IMR-90 (cell line): ENCODE measurements around the gene ZC3H7B. TPM values are rescaled to one million over a fixed set of nuclear protein-coding genes. Genes with fewer than 3 reads are reported as not detected.

ENCODE experiments used
- ATAC-seq: fragments of 200-7000 bp; cut with Tn5 transposase; 2 replicates; pipeline ENCODE4 v1.9.1; 2020; ENCODE audit warnings: low read depth, mild to moderate bottlenecking, moderate library complexity
- BruUV-seq: library from RNA; stranded (reverse); fragments of 400-500 nt; replicated peaks from 2 replicates; lab custom pipeline; 2021; lab: Mats Ljungman, UMichigan
- CTCF ChIA-PET: fragments of 300-600 bp; formaldehyde crosslinking; extraction: SDS; loops from one replicate; lab custom pipeline; 2021; ENCODE audit warnings: antibody characterized with exemption; lab: Yijun Ruan, JAX
- POLR2A ChIA-PET: fragments of 300-600 bp; sonication (Branson Sonifier 250); formaldehyde crosslinking; loops from one replicate; lab custom pipeline; 2022; ENCODE audit warnings: antibody characterized with exemption; ENCODE audit not compliant: unreplicated experiment; lab: Charles Lee
- DNase-seq: peaks from one replicate; pipeline ENCODE4 v3.0.0; 2013
- H2AFZ ChIP-seq: replicated peaks from 2 replicates; pipeline ENCODE3; 2013; ENCODE audit warnings: low read length, mild to moderate bottlenecking; ENCODE audit not compliant: poor library complexity
- H2AK5ac ChIP-seq: 2 replicates; pipeline ENCODE4 v1.6.1; 2013; ENCODE audit warnings: low read depth, low read length, inconsistent platforms
- H2AK9ac ChIP-seq: replicated peaks from 2 replicates; pipeline ENCODE3; 2013; ENCODE audit warnings: mild to moderate bottlenecking, low read depth, low read length, moderate library complexity; ENCODE audit not compliant: poor library complexity
- H2BK120ac ChIP-seq: 2 replicates; pipeline ENCODE4 v1.6.1; 2013; ENCODE audit warnings: low read depth, low read length, inconsistent platforms
- H2BK15ac ChIP-seq: 3 replicates; pipeline ENCODE4 v1.6.1; 2013; ENCODE audit warnings: low read depth, low read length, inconsistent platforms
- H2BK20ac ChIP-seq: 2 replicates; pipeline ENCODE4 v1.6.1; 2013; ENCODE audit warnings: low read depth, mild to moderate bottlenecking, inconsistent platforms, low read length, moderate library complexity
- H2BK5ac ChIP-seq: 2 replicates; pipeline ENCODE4 v1.6.1; 2013; ENCODE audit warnings: mild to moderate bottlenecking, low read depth, low read length, inconsistent platforms; ENCODE audit not compliant: poor library complexity, severe bottlenecking
- H3K14ac ChIP-seq: replicated peaks from 2 replicates; pipeline ENCODE4 v1.6.1; 2013; ENCODE audit warnings: low read depth, low read length, inconsistent platforms
- H3K18ac ChIP-seq: 2 replicates; pipeline ENCODE4 v1.6.1; 2013; ENCODE audit warnings: low read depth, low read length, control low read depth
- H3K23ac ChIP-seq: 2 replicates; pipeline ENCODE4 v1.6.1; 2013; ENCODE audit warnings: low read depth, low read length, inconsistent platforms
- H3K27ac ChIP-seq: 2 replicates; pipeline ENCODE4 v1.5.1; 2013; ENCODE audit warnings: mild to moderate bottlenecking, control low read depth, low read length; ENCODE audit not compliant: insufficient read depth
- H3K27me3 ChIP-seq: 2 replicates; pipeline ENCODE4 v1.6.1; 2013; ENCODE audit warnings: low read length; ENCODE audit not compliant: control insufficient read depth, insufficient read depth
- H3K36me3 ChIP-seq: 2 replicates; pipeline ENCODE4 v1.6.1; 2013; ENCODE audit warnings: low read length, mixed read lengths; ENCODE audit not compliant: control insufficient read depth, insufficient read depth
- H3K4ac ChIP-seq: 2 replicates; pipeline ENCODE4 v1.6.1; 2013; ENCODE audit warnings: low read depth, low read length, inconsistent platforms
- H3K4me1 ChIP-seq: 2 replicates; pipeline ENCODE4 v1.6.1; 2013; ENCODE audit warnings: low read length, mixed read lengths; ENCODE audit not compliant: control insufficient read depth, insufficient read depth
- H3K4me2 ChIP-seq: 2 replicates; pipeline ENCODE4 v1.6.1; 2013; ENCODE audit warnings: low read depth, mild to moderate bottlenecking, control low read depth, low read length, moderate library complexity
- H3K4me3 ChIP-seq: 2 replicates; pipeline ENCODE4 v1.5.1; 2013; ENCODE audit warnings: low read depth, mild to moderate bottlenecking, control low read depth, low read length, moderate library complexity; ENCODE audit not compliant: insufficient read depth
- H3K56ac ChIP-seq: 2 replicates; pipeline ENCODE4 v1.6.1; 2013; ENCODE audit warnings: low read length, inconsistent platforms; ENCODE audit not compliant: insufficient read depth; ENCODE audit errors: extremely low read depth
- H3K79me1 ChIP-seq, 2 experiments: 2 replicates each; pipeline ENCODE4 v1.6.1; 2013; ENCODE audit warnings: low read length in 2 of 2, inconsistent platforms in 1 of 2, low read depth in 1 of 2
- H3K9ac ChIP-seq: 2 replicates; pipeline ENCODE4 v1.6.1; 2013; ENCODE audit warnings: low read depth, low read length, control low read depth
- H3K9me1 ChIP-seq: 2 replicates; pipeline ENCODE4 v1.6.1; 2013; ENCODE audit warnings: low read length, inconsistent platforms; ENCODE audit not compliant: insufficient read depth
- H3K9me3 ChIP-seq: 2 replicates; pipeline ENCODE4 v1.6.1; 2013; ENCODE audit warnings: low read length; ENCODE audit not compliant: control insufficient read depth, insufficient read depth
- H4K20me1 ChIP-seq: 2 replicates; pipeline ENCODE4 v1.6.1; 2013; ENCODE audit warnings: low read length, inconsistent platforms; ENCODE audit not compliant: insufficient read depth
- H4K5ac ChIP-seq: 2 replicates; pipeline ENCODE4 v1.6.1; 2013; ENCODE audit warnings: mild to moderate bottlenecking, low read depth, low read length, control low read depth
- H4K8ac ChIP-seq, 2 experiments: 2 replicates each; pipeline ENCODE4 v1.6.1; 2013; ENCODE audit warnings: low read depth in 2 of 2, low read length in 2 of 2, control low read depth in 1 of 2, inconsistent platforms in 1 of 2
- H4K91ac ChIP-seq: 2 replicates; pipeline ENCODE4 v1.6.1; 2013; ENCODE audit warnings: low read depth, low read length, inconsistent platforms; ENCODE audit not compliant: insufficient read depth
- CEBPB ChIP-seq: IDR thresholded peaks from 2 replicates; pipeline ENCODE4 v1.6.1; 2012; ENCODE audit warnings: low read depth, low read length, improper control_type of control experiment
- POLR2A ChIP-seq: IDR thresholded peaks from 2 replicates; pipeline ENCODE4 v1.6.1; 2012; ENCODE audit warnings: mild to moderate bottlenecking, low read depth, low read length
- RCOR1 ChIP-seq: IDR thresholded peaks from 2 replicates; pipeline ENCODE4 v1.6.1; 2012; ENCODE audit warnings: mild to moderate bottlenecking, low read length, improper control_type of control experiment; ENCODE audit not compliant: insufficient replicate concordance
- WGBS, 2 experiments: methylation state at CpG; one replicate each; pipeline versions ENCODE4 v1.1.5 to v1.1.7; 2013; ENCODE audit warnings: missing lambda C conversion rate in 2 of 2; ENCODE audit not compliant: insufficient read length in 1 of 2; ENCODE audit errors: extremely low coverage in 2 of 2; 5-methylcytosine and 5-hydroxymethylcytosine counted together
- dilution Hi-C: fragments of 300-500 bp; cut with HindIII; formaldehyde crosslinking; loops from one replicate; pipeline ENCODE4 v1.14.3; 2018; ENCODE audit warnings: low sequenced_read_pairs; ENCODE audit not compliant: unreplicated experiment
- in situ Hi-C: fragments of 300-500 bp; cut with MboI; formaldehyde crosslinking; loops from 3 replicates; pipeline ENCODE4 v1.14.3; 2019; ENCODE audit warnings: low sequenced_read_pairs, inconsistent platforms, mixed read lengths
- intact Hi-C: fragments of 100-400 bp; cut with micrococcal nuclease; formaldehyde crosslinking; loops from 2 replicates; pipeline ENCODE4 v1.10.0; 2022
- polyA plus RNA-seq, 3 experiments: library from polyadenylated mRNA; depleted of rRNA; stranded (reverse); fragments of >200 nt; gene quantifications; 2 replicates each; pipeline ENCODE4 v1.2.3, GENCODE V29; 2012; ENCODE audit warnings: low replicate concordance in 1 of 3
- total RNA-seq: library from RNA; depleted of rRNA; stranded (reverse); fragments of >200 nt; gene quantifications from 2 replicates; pipeline ENCODE4 v1.2.3, GENCODE V29; 2012

ZC3H7B gene
- total and polyA plus RNA-seq, 2 of the 4 experiments (the other 2 are of a cell fraction): 37.6 to 72.3 TPM

DNA sequence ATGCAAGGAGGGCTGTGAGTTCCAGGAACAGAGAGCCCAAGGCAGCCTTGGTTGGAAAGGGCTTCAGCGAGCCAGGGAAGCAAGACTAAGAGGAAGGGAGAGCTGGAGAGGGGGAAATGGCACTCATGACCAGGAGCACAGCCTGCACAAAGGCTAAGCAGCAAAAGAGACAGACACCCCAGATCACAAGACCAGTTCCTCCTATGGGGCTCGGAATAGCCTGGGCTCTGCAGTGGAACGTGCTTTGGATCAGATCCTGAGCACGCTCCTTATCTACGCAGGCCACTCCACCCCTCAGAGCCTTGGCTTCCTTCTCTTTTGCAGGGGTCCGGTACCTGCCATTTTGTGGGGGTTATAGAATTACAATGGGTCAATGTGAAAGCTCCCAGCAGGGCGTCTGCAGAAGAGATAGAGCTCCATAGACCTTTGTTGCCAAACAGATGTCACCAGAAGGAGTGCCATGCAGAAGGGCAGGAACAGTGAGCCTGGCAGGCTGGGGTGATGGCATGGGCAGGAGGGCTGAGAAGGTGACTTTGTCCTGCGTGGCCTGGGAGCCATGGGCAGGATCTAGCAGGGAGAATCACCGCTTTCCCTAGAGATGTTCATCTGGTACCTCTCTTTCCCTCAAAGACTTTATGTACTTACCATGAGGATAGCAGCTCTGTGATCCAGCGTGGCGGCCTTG lies 33.8 kb downstream of the ZC3H7B start:
- in situ Hi-C loops (no loop called here), intact Hi-C loops (no loop called here), dilution Hi-C loops (no loop called here)
- Histone ChIP-seq H4K8ac (no peak overlapping the region), H3K18ac (no peak overlapping the region), H2BK15ac (no peak overlapping the region), H3K4me1 (no peaks in the 10 kb centered on the region), H2AK5ac (no peak overlapping the region), H3K9me1 (peaks cover 8% of the 10 kb centered on the region; the same call in 1 of the 2 replicates), H3K56ac (no peak overlapping the region), H2BK120ac (no peak overlapping the region), H3K79me1 (peaks cover 6 to 52% of the 10 kb centered on the region in 2 experiments), H2AFZ (no peak overlapping the region), H4K5ac (no peak overlapping the region), H3K27ac (no peak overlapping the region), H3K14ac (no peak overlapping the region), H4K20me1 (peaks cover 4% of the 10 kb centered on the region; the same call in 1 of the 2 replicates), H3K4me2 (no peak overlapping the region), H2BK5ac (no peak overlapping the region), H2AK9ac (no peak overlapping the region), H3K9me3 (no peaks in the 10 kb centered on the region), H3K27me3 (no peaks in the 10 kb centered on the region), H3K4me3 (no peak overlapping the region), H4K91ac (no peak overlapping the region), H2BK20ac (no peak overlapping the region), H3K9ac (no peak overlapping the region), H3K4ac (no peak overlapping the region), H3K36me3 (peaks cover 71% of the 10 kb centered on the region), H3K23ac (no peak overlapping the region)
- CTCF ChIA-PET: no interaction called here
- ATAC-seq (no peak), DNase-seq (no peak)
- POLR2A ChIA-PET: no interaction called here
- BruUV-seq: no TSS peak
- TF ChIP-seq CEBPB (no peak), RCOR1 (no peak), POLR2A (no peak)
- 90% methylated on average over 2 of the region's 11 CpGs; no CpG with 5 or more reads in 1 of the 2 experiments for WGBS, 2 experiments
